ENCODE results near the gene PARD6B. TPM values are rescaled to one million over a fixed set of nuclear protein-coding genes. Genes with fewer than 3 reads are reported as not detected.

PARD6B gene
- polyA plus RNA-seq, 1 of the 3 experiments (the other 2 are of a cell fraction) = 0.49 TPM

- TF ChIP-seq REST (IDR thresholded peaks at IDR 0.05; ENCODE audit: low read depth, low read length) (no peak), RCOR1 (IDR thresholded peaks at IDR 0.05; ENCODE audit: low read length) (no peak), RXRA (IDR thresholded peaks at IDR 0.05; ENCODE audit: borderline replicate concordance, low read depth) (no peak)
These were observed 7.2 kb upstream of the PARD6B start (continued) for GRCh38 chr20:50724112-50724725.

- Histone ChIP-seq H3K4me1 (ENCODE audit: control insufficient read depth in 1 of 2, insufficient read depth in 2 of 2, low read depth in 1 of 2, low read length in 1 of 2) (peaks cover 5 to 13% of the 10 kb centered on the region in 2 experiments; a peak in 3 of 4 replicates), H4K20me1 (ENCODE audit: insufficient read depth) (no peaks in the 10 kb centered on the region), H3K9me3 (no peaks in the 10 kb centered on the region), H3K4me2 (peak overlapping the region; percentile 67), H3K27ac (ENCODE audit: low read depth in 2 of 2, low read length in 1 of 2) (peak overlapping the region in 1 of 2 experiments; percentile 66; a peak in 2 of 4 replicates), H3K9me2 (no peaks in the 10 kb centered on the region), H3K36me3 (replicated peaks in 1 of 2; ENCODE audit: control insufficient read depth in 1 of 2, insufficient read depth in 2 of 2, low read length in 1 of 2) (no peaks in the 10 kb centered on the region), H2AFZ (ENCODE audit: low read depth) (peak overlapping the region; percentile 87), H3F3A (replicated peaks; ENCODE audit: insufficient read depth) (peaks cover 5% of the 10 kb centered on the region), H3K9ac (peak overlapping the region; percentile 35; the same call in 1 of the 2 replicates), H3K4me3 (ENCODE audit: low read depth in 2 of 2, low read length in 1 of 2) (no peak overlapping the region), H3K27me3 (ENCODE audit: insufficient read depth) (no peaks in the 10 kb centered on the region), H3K79me2 (ENCODE audit: insufficient read depth) (no peaks in the 10 kb centered on the region)
- ChIA-PET CTCF (interaction anchor here (0.8 to 3.2 kb wide), 9 partner anchors 9 to 137 kb away, joined by 3 to 10 read pairs (median 5); partner anchors contain the start of gene BCAS4), POLR2A (interaction anchor here (0.6 kb wide), 1 partner anchor 16 kb away, joined by 3 read pairs; no protein-coding TSS in a partner anchor)
- TF ChIP-seq TCF12 (IDR thresholded peaks at IDR 0.05) (peak; percentile 84), JUND (IDR thresholded peaks at IDR 0.05) (peak; percentile 80), SIN3A (IDR thresholded peaks at IDR 0.05; ENCODE audit: borderline replicate concordance, low read depth, low read length) (peak; percentile 54; the same call in 1 of the 2 replicates), CTCF (IDR thresholded peaks at IDR 0.05) (no peak), NFIC (IDR thresholded peaks at IDR 0.05; ENCODE audit: borderline replicate concordance) (peak; percentile 42; the same call in 1 of the 2 replicates), EP300 (IDR thresholded peaks at IDR 0.05; ENCODE audit: borderline replicate concordance in 1 of 2, low read depth in 1 of 2, low read length in 1 of 2) (peak in 1 of 2 experiments; percentile 60; a peak in 1 of 4 replicates), FOSL2 (IDR thresholded peaks at IDR 0.05; ENCODE audit: borderline replicate concordance, low read depth) (peak; percentile 87), USF2 (IDR thresholded peaks at IDR 0.05; ENCODE audit: borderline replicate concordance, low read depth, low read length) (no peak), PBX3 (IDR thresholded peaks at IDR 0.05) (peak; percentile 68), MAX (IDR thresholded peaks at IDR 0.05; ENCODE audit: low read depth) (peak; percentile 43; the same call in 1 of the 2 replicates), EZH2phosphoT487 (IDR thresholded peaks at IDR 0.05; ENCODE audit: borderline replicate concordance, low read depth) (no peak), ELF1 (IDR thresholded peaks at IDR 0.05) (peak; percentile 9; the same call in 1 of the 2 replicates), RXRA (IDR thresholded peaks at IDR 0.05; ENCODE audit: borderline replicate concordance, low read depth) (peak; percentile 35; the same call in 1 of the 2 replicates), YY1 (IDR thresholded peaks at IDR 0.05; ENCODE audit: low read depth) (peak; percentile 34; the same call in 1 of the 2 replicates), RFX5 (IDR thresholded peaks at IDR 0.05; ENCODE audit: low read length) (no peak), MEF2A (IDR thresholded peaks at IDR 0.05; ENCODE audit: borderline replicate concordance, low read depth) (peak; percentile 95), TEAD4 (IDR thresholded peaks at IDR 0.05; ENCODE audit: borderline replicate concordance, insufficient read depth) (peak; percentile 54; the same call in 1 of the 2 replicates)
- DNase-seq = peak; percentile 47
- 39% methylated on average over 14 of the region's 14 CpGs for WGBS (ENCODE audit: low lambda C conversion rate)
These were observed 6.3 kb upstream of the PARD6B start for GRCh38 chr20:50724851-50725723.
